Astrocyte of the hippocampus (primary cell): Measurements from ENCODE around the gene COA1.
A peak's percentile ranks its signal among the peaks of the same experiment; 100 is the strongest.
"Not testable (repeated sequence)": the region's sequence is repeated elsewhere in the genome, so short reads cannot be mapped to it uniquely, and the experiment has no call there.

Experiments used
- DNase-seq: peaks from one replicate; pipeline ENCODE4 v3.0.0; 2011; ENCODE audit warnings: low read depth, low spot score

Gene COA1

GRCh38 chr7:43727003-43727402 is 2.3 kb downstream of the COA1 start:
- DNase-seq = no peak

GRCh38 chr7:43726466-43726865 is 2.9 kb downstream of the COA1 start:
- peak; percentile 31 for DNase-seq

GRCh38 chr7:43725251-43725650 is 4.1 kb downstream of the COA1 start:
- DNase-seq = no peak

- no peak for DNase-seq
Measured at GRCh38 chr7:43723007-43723341, 6.3 kb downstream of the COA1 start.

GRCh38 chr7:43721193-43721806 is 8.0 kb downstream of the COA1 start:
- DNase-seq = peak; percentile 70

GRCh38 chr7:43716598-43716997 is 12.7 kb downstream of the COA1 start:
- DNase-seq = no peak

- DNase-seq = not testable (repeated sequence)
Measured at GRCh38 chr7:43715966-43716365, 13.4 kb downstream of the COA1 start.

GRCh38 chr7:43711503-43711902 is 17.8 kb downstream of the COA1 start:
- DNase-seq = no peak

- DNase-seq = not testable (repeated sequence)
Measured at GRCh38 chr7:43708055-43708454, 21.3 kb downstream of the COA1 start.

GRCh38 chr7:43703573-43703972 is 25.8 kb downstream of the COA1 start:
- DNase-seq = no peak

GRCh38 chr7:43702974-43703373 is 26.3 kb downstream of the COA1 start:
- no peak for DNase-seq

GRCh38 chr7:43701929-43702328 is 27.4 kb downstream of the COA1 start:
- DNase-seq = no peak

- DNase-seq = no peak
Measured at GRCh38 chr7:43701500-43701854, 27.8 kb downstream of the COA1 start.

GRCh38 chr7:43700646-43701499 is 28.4 kb downstream of the COA1 start:
- peak; percentile 13 for DNase-seq

GRCh38 chr7:43700059-43700501 is 29.2 kb downstream of the COA1 start:
- peak; percentile 76 for DNase-seq

GRCh38 chr7:43698460-43699255 is 30.7 kb downstream of the COA1 start:
- DNase-seq = peak; percentile 35

- peak; percentile 34 for DNase-seq
Measured at GRCh38 chr7:43697690-43698089, 31.6 kb downstream of the COA1 start.

GRCh38 chr7:43695365-43695764 is 34.0 kb downstream of the COA1 start:
- DNase-seq = no peak

- peak; percentile 53 for DNase-seq
Measured at GRCh38 chr7:43694399-43694748, 34.9 kb downstream of the COA1 start.

- DNase-seq = peak; percentile 74
Measured at GRCh38 chr7:43693687-43694398, 35.5 kb downstream of the COA1 start.

GRCh38 chr7:43692582-43693373 is 36.5 kb downstream of the COA1 start:
- no peak for DNase-seq
